PC-9 (cell line): ENCODE data around the gene ADGRL3. TPM values are rescaled to one million over a fixed set of nuclear protein-coding genes. Genes with fewer than 3 reads are reported as not detected.

Experiments
- BruUV-seq: library from RNA; stranded (reverse); fragments of 400-500 nt; replicated peaks from 2 replicates; lab custom pipeline; 2021; lab: Mats Ljungman, UMichigan
- CTCF ChIA-PET: fragments of 300-600 bp; sonication (Branson Sonifier 250); formaldehyde crosslinking; loops from one replicate; lab custom pipeline; 2022; ENCODE audit warnings: antibody characterized with exemption; lab: Charles Lee
- POLR2A ChIA-PET: fragments of 300-600 bp; sonication (Branson Sonifier 250); formaldehyde crosslinking; loops from one replicate; lab custom pipeline; 2022; ENCODE audit warnings: antibody characterized with exemption; ENCODE audit not compliant: unreplicated experiment; lab: Charles Lee
- DNase-seq, 2 experiments: peaks; one replicate each; pipeline versions ENCODE4 v3.0.0 to v3.0.0-alpha.2; 2015 to 2022; ENCODE audit warnings: mixed read lengths in 1 of 2
- H2AFZ ChIP-seq: fragments of 200-600 bp; sonication (generic); 2 replicates; pipeline ENCODE4 v1.8.1; 2017; ENCODE audit warnings: antibody characterized with exemption
- H3F3A ChIP-seq: fragments of 200-600 bp; sonication (generic); 2 replicates; pipeline ENCODE4 v1.8.1; 2017; ENCODE audit warnings: antibody characterized with exemption, mild to moderate bottlenecking, low read depth; ENCODE audit not compliant: insufficient read depth
- H3K27ac ChIP-seq: fragments of 200-600 bp; sonication (generic); 2 replicates; pipeline ENCODE4 v1.6.1; 2016; ENCODE audit warnings: mixed run types
- H3K27me3 ChIP-seq: fragments of 200-600 bp; sonication (generic); 2 replicates; pipeline ENCODE4 v1.6.1; 2016; ENCODE audit warnings: low read depth, mixed run types; ENCODE audit not compliant: insufficient read depth
- H3K36me3 ChIP-seq: fragments of 200-600 bp; sonication (generic); 2 replicates; pipeline ENCODE4 v1.6.1; 2016; ENCODE audit warnings: low read depth, mixed run types
- H3K4me1 ChIP-seq: fragments of 200-600 bp; sonication (generic); replicated peaks from 2 replicates; pipeline ENCODE4 v1.6.1; 2016; ENCODE audit warnings: mixed run types; ENCODE audit not compliant: insufficient read depth
- H3K4me2 ChIP-seq: fragments of 200-600 bp; sonication (generic); 2 replicates; pipeline ENCODE4 v1.6.1; 2017; ENCODE audit warnings: mixed run types
- H3K4me3 ChIP-seq: fragments of 200-600 bp; sonication (generic); 2 replicates; pipeline ENCODE4 v1.6.1; 2016; ENCODE audit warnings: mixed run types
- H3K79me2 ChIP-seq: fragments of 200-600 bp; sonication (generic); 2 replicates; pipeline ENCODE4 v1.6.1; 2017; ENCODE audit warnings: low read depth, mixed run types
- H3K9me2 ChIP-seq: fragments of 200-600 bp; sonication (generic); 2 replicates; pipeline ENCODE4 v1.8.1; 2017; ENCODE audit warnings: mild to moderate bottlenecking; ENCODE audit not compliant: insufficient read depth
- H3K9me3 ChIP-seq: fragments of 200-600 bp; sonication (generic); 2 replicates; pipeline ENCODE4 v1.8.1; 2016; ENCODE audit warnings: low read depth; ENCODE audit not compliant: insufficient read depth
- H4K20me1 ChIP-seq: fragments of 200-600 bp; sonication (generic); 2 replicates; pipeline ENCODE4 v1.8.1; 2017; ENCODE audit not compliant: insufficient read depth
- EZH2 ChIP-seq: fragments of 200-600 bp; sonication (generic); IDR thresholded peaks from 2 replicates; pipeline ENCODE4 v1.8.0; 2017; ENCODE audit warnings: antibody characterized with exemption, low read depth
- intact Hi-C: fragments of 100-400 bp; cut with micrococcal nuclease; formaldehyde crosslinking; loops from one replicate; pipeline ENCODE4 v1.10.0; 2022; ENCODE audit not compliant: unreplicated experiment
- total RNA-seq: library from RNA; stranded (reverse); gene quantifications from 2 replicates; pipeline ENCODE4 v1.2.3, GENCODE V29; 2021
- TF ChIP-seq, protein P1 (sequence below): fragments of 200-600 bp; sonication (generic); conservative IDR thresholded peaks from 2 replicates; pipeline ENCODE4 v1.6.1; 2017; ENCODE audit warnings: mixed run types, antibody characterized with exemption, mild to moderate bottlenecking, moderate library complexity

The ADGRL3 gene
- total RNA-seq, 1 experiment from 2014 or later = 1.6 TPM

DNA sequence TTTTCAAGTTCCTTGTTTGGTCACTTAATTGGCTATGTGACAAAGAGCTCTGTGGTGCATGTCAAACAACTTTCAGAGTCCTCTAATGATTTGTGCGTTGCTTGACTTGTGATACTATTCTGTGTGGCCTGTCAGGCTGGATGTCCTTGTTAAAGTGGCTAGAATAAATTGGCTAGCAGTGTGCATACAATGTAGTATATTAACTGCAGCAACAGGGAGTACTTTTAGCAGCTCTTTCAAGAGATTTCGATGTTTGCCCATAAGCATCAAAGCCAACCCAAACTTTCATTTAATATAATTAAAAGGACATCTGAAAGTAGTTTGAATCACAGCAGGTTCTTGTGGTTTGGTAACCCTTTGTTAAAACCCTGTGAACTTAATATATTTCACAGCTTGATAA, 718.9 kb downstream of the ADGRL3 start:
- no TSS peak for BruUV-seq
- H3K27ac ChIP-seq = no peak overlapping the region

DNA sequence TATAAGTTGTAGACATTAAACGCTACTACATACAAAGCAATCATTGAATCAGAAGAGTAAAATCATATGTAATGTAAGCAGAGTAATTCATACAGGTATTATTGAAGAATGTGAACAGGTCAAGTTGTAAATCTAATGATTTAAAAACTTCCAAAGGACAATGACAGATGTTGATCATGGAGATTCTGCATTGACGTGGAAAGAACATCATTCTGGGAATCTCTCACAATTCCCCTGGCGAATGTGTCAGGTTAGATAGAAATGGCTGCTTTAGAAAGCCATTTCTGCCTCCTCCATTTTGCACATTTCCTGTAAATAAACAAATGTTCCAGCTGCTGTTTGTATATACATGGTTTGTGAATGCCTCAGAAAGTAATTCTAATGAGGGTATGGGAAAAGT, 719.4 kb downstream of the ADGRL3 start:
- intact Hi-C loops = no loop called here

More for the DNA sequence above, 718.9 kb downstream of the ADGRL3 start:
- intact Hi-C loops = no loop called here
- Histone ChIP-seq H3K4me3 (no peak overlapping the region), H4K20me1 (no peaks in the 10 kb centered on the region), H3K9me3 (no peaks in the 10 kb centered on the region), H3F3A (no peaks in the 10 kb centered on the region), H2AFZ (no peak overlapping the region), H3K9me2 (no peaks in the 10 kb centered on the region), H3K4me1 (no peaks in the 10 kb centered on the region), H3K4me2 (no peak overlapping the region), H3K36me3 (no peaks in the 10 kb centered on the region), H3K27me3 (no peaks in the 10 kb centered on the region), H3K79me2 (no peaks in the 10 kb centered on the region)
- TF ChIP-seq EZH2 = no peak
- TF ChIP-seq, protein P1, sequence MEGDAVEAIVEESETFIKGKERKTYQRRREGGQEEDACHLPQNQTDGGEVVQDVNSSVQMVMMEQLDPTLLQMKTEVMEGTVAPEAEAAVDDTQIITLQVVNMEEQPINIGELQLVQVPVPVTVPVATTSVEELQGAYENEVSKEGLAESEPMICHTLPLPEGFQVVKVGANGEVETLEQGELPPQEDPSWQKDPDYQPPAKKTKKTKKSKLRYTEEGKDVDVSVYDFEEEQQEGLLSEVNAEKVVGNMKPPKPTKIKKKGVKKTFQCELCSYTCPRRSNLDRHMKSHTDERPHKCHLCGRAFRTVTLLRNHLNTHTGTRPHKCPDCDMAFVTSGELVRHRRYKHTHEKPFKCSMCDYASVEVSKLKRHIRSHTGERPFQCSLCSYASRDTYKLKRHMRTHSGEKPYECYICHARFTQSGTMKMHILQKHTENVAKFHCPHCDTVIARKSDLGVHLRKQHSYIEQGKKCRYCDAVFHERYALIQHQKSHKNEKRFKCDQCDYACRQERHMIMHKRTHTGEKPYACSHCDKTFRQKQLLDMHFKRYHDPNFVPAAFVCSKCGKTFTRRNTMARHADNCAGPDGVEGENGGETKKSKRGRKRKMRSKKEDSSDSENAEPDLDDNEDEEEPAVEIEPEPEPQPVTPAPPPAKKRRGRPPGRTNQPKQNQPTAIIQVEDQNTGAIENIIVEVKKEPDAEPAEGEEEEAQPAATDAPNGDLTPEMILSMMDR = no peak
- no peak for DNase-seq
- ChIA-PET POLR2A (interaction anchor here (0.5 kb wide), 1 partner anchor 44 kb away, joined by 4 read pairs; no protein-coding TSS in a partner anchor), CTCF (no interaction called here)

DNA sequence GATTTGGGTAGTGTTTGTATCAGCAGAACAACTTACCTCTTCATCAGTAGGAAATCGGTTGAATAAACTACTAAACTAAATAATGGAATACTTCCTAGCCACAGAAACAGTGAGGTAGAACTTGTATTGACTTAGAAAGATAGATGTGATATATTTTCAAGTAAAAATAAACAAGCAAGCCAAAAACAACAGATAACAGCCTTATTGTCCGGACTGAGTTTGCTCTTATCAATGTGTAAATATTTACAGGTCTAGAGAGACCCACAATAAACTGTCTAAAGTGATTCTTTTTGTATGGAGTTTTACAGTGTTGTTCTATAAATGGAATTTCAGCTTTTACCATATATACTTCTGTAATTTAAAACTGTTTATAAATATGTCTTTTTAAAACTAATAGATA, 721.8 kb downstream of the ADGRL3 start:
- no peak for DNase-seq
- intact Hi-C loops = no loop called here
- H3K4me3 ChIP-seq = no peak overlapping the region
- CTCF ChIA-PET = no interaction called here
- POLR2A ChIA-PET = no interaction called here
- H3F3A ChIP-seq = no peaks in the 10 kb centered on the region
- H3K9me2 ChIP-seq = no peaks in the 10 kb centered on the region
- H2AFZ ChIP-seq = no peak overlapping the region
- no peak overlapping the region for H3K4me2 ChIP-seq
- H3K27me3 ChIP-seq = no peaks in the 10 kb centered on the region
- no peaks in the 10 kb centered on the region for H3K79me2 ChIP-seq
- H3K36me3 ChIP-seq = no peaks in the 10 kb centered on the region
- no peaks in the 10 kb centered on the region for H3K9me3 ChIP-seq
- no peaks in the 10 kb centered on the region for H4K20me1 ChIP-seq
- no TSS peak for BruUV-seq
- TF ChIP-seq, protein P1 = no peak
- no peak for TF ChIP-seq EZH2
- H3K27ac ChIP-seq = no peak overlapping the region
- H3K4me1 ChIP-seq = no peaks in the 10 kb centered on the region

More for the DNA sequence above, 719.4 kb downstream of the ADGRL3 start:
- H2AFZ ChIP-seq = no peak overlapping the region
- no peaks in the 10 kb centered on the region for H3K27me3 ChIP-seq
- H3K36me3 ChIP-seq = no peaks in the 10 kb centered on the region
- no peak overlapping the region for H3K4me3 ChIP-seq
- H3K4me1 ChIP-seq = no peaks in the 10 kb centered on the region
- H3K27ac ChIP-seq = no peak overlapping the region
- H3F3A ChIP-seq = no peaks in the 10 kb centered on the region
- POLR2A ChIA-PET = interaction anchor here (0.5 kb wide), 1 partner anchor 43 kb away, joined by 4 read pairs; no protein-coding TSS in a partner anchor
- no peaks in the 10 kb centered on the region for H4K20me1 ChIP-seq
- no peaks in the 10 kb centered on the region for H3K9me2 ChIP-seq
- no peak for DNase-seq
- CTCF ChIA-PET = no interaction called here
- no TSS peak for BruUV-seq
- H3K79me2 ChIP-seq = no peaks in the 10 kb centered on the region
- H3K9me3 ChIP-seq = no peaks in the 10 kb centered on the region
- H3K4me2 ChIP-seq = no peak overlapping the region
- TF ChIP-seq EZH2 = no peak
- TF ChIP-seq, protein P1 = no peak
